NCI-H1105 treated with DMSO at 0.1 percent for 48 hours (cell line): ENCODE data around the gene ADCYAP1.
"Not testable (repeated sequence)": the region's sequence is repeated elsewhere in the genome, so short reads cannot be mapped to it uniquely, and the experiment has no call there.

Experiments used
- DNase-seq: peaks from one replicate; lab custom pipeline; 2025; lab: John Stamatoyannopoulos, UW

ADCYAP1 gene

GRCh38 chr18:904218-905090 is at the start of gene ADCYAP1:
Gene ADCYAP1 (plus strand): TSS chr18:904871. CDS start chr18:905387, 516 bp downstream.
- DNase-seq: peak; percentile 47

- DNase-seq: no peak
These were observed 46.7 kb upstream of the ADCYAP1 start for GRCh38 chr18:857986-858385.

DNA sequence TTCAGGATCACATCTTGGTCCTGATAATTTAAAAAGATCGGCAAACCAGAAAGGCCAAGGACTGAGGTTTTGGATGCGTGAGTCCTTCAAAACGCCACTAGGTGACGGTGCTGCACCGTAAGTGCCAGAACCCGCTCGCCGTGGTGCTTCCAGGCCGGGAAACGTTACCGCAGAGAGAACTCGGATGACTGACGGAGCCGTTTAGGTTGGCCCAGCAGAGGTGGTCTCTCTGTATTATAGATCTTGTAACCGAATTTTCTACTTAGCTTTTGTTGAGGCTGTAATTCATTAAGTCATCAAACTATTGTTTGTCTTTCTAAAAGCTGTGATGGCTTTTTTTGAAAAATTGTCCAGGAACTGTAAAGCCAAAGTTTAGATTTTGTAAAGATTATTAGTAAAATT is 39.8 kb upstream of the ADCYAP1 start:
- DNase-seq: peak; percentile 50

GRCh38 chr18:867257-867656 is 37.4 kb upstream of the ADCYAP1 start:
- DNase-seq: no peak

- DNase-seq: not testable (repeated sequence)
These were observed 31.2 kb upstream of the ADCYAP1 start for GRCh38 chr18:873426-873825.

DNA sequence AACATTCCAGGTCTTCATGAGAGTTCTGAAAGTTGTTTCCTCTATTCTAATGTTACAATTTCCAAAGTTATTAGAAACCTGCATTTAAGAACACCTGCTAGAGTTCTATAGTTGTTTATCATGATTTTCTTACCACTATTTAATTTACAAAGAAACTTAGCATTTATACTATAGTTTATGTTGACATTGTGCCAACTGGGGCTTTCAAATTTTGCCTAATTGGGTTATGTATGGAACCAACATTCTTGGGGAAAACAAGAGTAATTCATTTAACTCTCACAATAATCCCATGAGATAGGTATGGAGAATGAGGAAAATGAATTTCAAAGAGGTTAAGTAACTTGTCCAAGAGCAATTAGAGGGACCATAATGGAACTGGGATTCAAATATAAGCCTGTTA is 28.8 kb upstream of the ADCYAP1 start:
- DNase-seq: no peak

DNA sequence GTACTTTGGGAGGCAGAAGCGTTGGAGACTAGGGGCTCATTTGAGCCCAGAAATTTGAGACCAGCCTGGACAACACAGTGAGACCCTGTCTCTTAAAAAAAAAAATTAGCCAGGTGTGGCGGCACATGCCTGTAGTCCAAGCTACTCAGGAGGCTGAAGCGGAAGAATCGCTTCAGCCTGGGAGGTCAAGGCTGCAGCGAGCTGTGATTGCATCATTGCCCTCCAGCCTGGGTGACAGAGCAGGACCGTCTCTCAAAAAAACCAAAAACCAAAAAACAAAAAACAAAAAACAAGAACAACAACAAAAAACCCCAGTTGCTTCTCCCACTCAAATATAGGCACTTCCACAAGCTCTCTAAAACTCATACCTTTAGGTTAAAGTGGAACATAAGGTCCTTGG is 27.4 kb upstream of the ADCYAP1 start:
- no peak for DNase-seq

DNA sequence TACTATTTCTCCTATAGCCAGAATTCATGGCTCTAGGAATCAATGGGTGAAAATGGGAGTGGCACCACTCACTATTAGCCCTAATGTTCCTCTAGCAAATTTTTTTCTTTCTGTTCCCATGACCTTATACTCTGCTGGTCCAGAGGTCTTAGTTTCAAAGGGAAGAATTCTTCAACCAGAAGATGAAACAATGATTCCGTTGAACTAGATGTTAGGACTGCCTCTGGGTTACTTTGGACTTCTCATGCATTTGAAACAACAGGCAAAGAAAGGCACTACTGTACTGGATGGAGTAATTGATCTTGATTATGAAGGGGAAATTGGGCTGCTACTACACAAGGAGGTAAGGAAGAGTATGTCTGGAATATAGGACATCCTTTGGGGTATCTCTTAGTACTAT is 18.6 kb upstream of the ADCYAP1 start:
- no peak for DNase-seq

DNA sequence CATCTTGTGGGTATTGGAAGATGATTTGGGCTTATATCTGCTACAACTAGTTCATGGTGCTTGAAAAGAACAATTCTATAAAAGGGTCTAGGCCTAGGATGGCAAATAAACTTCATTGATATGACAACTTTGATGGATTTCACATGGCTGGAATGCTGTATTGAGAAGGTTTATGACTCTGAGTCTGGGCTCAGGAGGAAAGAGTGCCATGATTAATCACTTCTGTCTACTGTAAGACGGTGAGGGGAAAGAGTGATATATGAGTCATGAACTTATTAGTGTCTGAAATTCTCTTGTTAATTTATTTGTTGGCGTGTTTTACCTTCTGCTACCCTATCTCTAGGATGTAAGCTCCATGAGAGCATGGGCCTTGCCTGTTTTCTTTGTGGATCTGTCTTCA is 17.0 kb upstream of the ADCYAP1 start:
- no peak for DNase-seq

DNA sequence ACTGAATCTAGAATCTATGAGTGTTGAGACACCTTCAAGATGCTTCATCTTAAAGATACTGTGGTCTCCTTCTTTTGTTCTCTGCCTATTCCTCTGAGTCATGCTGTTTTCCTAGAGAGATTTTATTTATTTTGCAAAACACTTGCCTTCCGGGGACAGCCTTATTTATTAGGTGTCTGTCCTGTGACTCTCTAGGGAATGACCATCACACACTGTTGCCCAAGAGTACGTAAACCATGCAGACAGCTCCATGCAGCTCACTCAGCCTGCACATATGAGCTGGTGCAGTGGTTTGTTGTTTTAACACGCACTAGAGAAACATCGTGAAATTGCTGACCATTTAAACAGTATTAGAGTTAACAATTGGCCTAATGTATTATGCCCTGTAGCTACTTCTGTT is 12.4 kb upstream of the ADCYAP1 start:
- no peak for DNase-seq

GRCh38 chr18:896315-896714 is 8.4 kb upstream of the ADCYAP1 start:
- DNase-seq: no peak

DNA sequence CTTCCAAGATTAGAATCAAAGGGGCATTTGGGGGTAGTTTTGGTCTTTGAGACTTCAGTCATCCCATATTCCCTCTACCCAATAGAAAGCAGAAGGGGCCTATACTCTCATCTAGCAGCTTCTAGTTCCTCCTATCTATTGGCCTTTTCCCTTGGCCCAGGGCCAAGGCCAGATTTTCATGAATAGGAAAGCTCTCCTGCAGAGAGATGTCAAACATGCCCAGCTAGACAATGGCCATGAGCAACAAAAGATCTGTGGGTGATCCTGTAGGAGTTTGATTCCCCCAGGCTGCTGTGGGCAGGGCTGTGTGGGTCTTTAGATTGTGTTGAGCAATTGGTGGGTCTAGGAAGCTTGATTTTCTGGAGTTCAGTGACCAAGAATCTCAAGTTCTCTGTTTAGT is 2.9 kb upstream of the ADCYAP1 start:
- DNase-seq: no peak

DNA sequence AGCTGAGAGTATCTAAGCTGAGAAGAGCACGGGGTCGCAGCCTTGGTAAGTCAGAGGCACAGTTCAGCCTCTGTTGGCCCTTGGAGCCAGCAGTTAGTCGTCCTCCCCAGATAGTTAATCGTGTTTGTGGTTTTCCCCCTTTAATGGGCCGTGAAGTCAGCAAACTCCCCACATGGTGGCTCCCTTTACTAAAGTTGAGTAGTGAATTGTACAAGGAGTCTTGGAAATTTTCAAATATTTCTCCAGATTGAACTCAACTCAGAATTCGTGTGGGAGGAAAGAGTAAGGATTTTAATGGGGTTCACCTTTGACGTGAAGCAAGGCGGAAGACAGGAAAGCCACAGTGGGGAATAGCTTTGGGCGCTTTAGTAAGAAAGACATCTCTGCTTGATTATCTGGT is 2.4 kb upstream of the ADCYAP1 start:
- no peak for DNase-seq

- DNase-seq: no peak
These were observed 970 bp upstream of the ADCYAP1 start for GRCh38 chr18:903701-904100.

GRCh38 chr18:905307-905947 is 756 bp downstream of the ADCYAP1 start:
- no peak for DNase-seq

GRCh38 chr18:905948-906415 is 1.3 kb downstream of the ADCYAP1 start:
- no peak for DNase-seq

- DNase-seq: peak; percentile 33
These were observed 1.9 kb downstream of the ADCYAP1 start for GRCh38 chr18:906416-907114.

DNA sequence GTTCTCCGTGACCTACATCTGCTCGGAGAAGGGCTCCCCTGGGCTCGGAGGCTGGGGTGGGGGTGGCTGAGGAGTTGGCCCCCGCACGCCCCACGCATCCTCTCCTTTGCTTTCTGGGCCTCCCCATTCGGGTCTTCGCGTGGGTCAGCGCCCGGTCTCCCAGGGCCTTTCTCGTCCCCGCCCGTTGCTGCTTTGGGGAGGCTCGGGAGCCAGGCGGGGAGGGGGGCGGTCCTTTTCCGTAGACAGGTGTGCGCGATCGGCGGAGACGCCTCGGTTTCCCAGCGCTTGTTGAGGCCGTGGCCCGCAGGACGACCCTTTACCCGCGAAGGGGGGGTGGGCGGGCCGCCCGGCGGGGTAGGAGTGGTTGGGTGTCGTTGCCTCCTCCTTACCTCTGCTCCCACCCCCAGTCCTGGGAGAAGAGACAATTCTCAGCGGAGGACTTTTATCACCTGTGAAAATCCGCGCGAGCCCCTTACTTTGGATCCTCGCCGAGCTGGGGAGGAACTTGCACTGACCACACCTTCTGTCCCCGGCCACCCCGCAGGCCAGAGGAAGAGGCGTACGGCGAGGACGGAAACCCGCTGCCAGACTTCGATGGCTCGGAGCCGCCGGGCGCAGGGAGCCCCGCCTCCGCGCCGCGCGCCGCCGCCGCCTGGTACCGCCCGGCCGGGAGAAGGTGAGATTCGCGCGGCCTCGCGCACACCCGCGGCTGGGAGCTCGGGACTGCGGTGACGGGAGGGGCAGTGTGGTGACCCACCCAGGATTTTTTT is 2.6 kb downstream of the ADCYAP1 start:
- DNase-seq: peak; percentile 17

GRCh38 chr18:907885-908757 is 3.5 kb downstream of the ADCYAP1 start:
- DNase-seq: peak; percentile 21

GRCh38 chr18:908758-909724 is 4.4 kb downstream of the ADCYAP1 start:
- DNase-seq: peak; percentile 38
